ENCODE measurements around the gene CLPX.

DNA sequence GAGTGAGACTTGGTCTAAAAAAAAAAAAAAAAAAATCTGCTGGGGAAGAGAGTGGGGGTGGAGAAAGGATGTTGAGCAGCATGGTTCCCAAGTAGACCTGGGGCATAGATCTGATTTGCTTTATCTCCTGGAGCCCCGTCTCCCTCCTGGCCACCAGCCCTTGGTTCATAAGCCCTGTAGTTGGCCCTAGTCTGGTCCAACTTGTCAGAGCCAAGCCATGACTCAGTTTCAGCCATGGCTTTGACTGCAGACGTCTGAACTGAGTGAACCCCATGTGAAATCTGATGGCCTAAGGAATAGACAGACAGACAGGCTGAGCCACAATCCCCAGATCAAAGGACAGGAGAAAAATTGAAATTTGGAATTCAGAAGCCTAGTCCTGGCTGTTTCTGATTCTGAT is 28.1 kb upstream of the CLPX start:
- TF ChIP-seq, protein P1, sequence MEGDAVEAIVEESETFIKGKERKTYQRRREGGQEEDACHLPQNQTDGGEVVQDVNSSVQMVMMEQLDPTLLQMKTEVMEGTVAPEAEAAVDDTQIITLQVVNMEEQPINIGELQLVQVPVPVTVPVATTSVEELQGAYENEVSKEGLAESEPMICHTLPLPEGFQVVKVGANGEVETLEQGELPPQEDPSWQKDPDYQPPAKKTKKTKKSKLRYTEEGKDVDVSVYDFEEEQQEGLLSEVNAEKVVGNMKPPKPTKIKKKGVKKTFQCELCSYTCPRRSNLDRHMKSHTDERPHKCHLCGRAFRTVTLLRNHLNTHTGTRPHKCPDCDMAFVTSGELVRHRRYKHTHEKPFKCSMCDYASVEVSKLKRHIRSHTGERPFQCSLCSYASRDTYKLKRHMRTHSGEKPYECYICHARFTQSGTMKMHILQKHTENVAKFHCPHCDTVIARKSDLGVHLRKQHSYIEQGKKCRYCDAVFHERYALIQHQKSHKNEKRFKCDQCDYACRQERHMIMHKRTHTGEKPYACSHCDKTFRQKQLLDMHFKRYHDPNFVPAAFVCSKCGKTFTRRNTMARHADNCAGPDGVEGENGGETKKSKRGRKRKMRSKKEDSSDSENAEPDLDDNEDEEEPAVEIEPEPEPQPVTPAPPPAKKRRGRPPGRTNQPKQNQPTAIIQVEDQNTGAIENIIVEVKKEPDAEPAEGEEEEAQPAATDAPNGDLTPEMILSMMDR (IDR thresholded peaks at IDR 0.05) = no peak
- TF ChIP-seq POLR2A (IDR thresholded peaks at IDR 0.05) (no peak), EP300 (IDR thresholded peaks at IDR 0.05) (no peak)
